Measurements from ENCODE around the gene ZFYVE1. TPM values are rescaled to one million over a fixed set of nuclear protein-coding genes. Genes with fewer than 3 reads are reported as not detected.

The ZFYVE1 gene
- total and polyA plus RNA-seq, 11 donors: 5.2 to 20.7 (median 14.6) TPM

- DNase-seq: no peak
- H3K4me3 ChIP-seq: no peak overlapping the region
- H3K27me3 ChIP-seq: no peaks in the 10 kb centered on the region
- H3K36me3 ChIP-seq: peaks cover 0 to 65% (median 38%) of the 10 kb centered on the region in 9 donors
- intact Hi-C loops (cut with DNase I): loop anchor here in 3 of 10 donors (2.0 to 5.0 kb wide), 2 partner anchors 428 to 431 kb away; no protein-coding TSS in a partner anchor
- no peak for ATAC-seq
- WGBS, 4 donors: 94 to 96% (median 95%) methylated on average over 13 of the region's 13 CpGs
- TF ChIP-seq POLR2A (IDR thresholded peaks at IDR 0.05) (no peak), CTCF (IDR thresholded peaks at IDR 0.05) (no peak)
- no peaks in the 10 kb centered on the region for H3K9me3 ChIP-seq
- no peaks in the 10 kb centered on the region for H3K4me1 ChIP-seq
- no peak overlapping the region for H3K27ac ChIP-seq
Observed at GRCh38 chr14:72945356-72946027, 81.4 kb downstream of the ZFYVE1 start.

GRCh38 chr14:72943876-72944430 lies 83.0 kb downstream of the ZFYVE1 start:
- Histone ChIP-seq H3K4me1 (no peaks in the 10 kb centered on the region), H3K36me3 (peaks cover 0 to 77% (median 51%) of the 10 kb centered on the region in 9 donors), H3K4me3 (no peak overlapping the region), H3K27ac (no peak overlapping the region), H3K27me3 (no peaks in the 10 kb centered on the region), H3K9me3 (no peaks in the 10 kb centered on the region)
- DNase-seq (no peak), ATAC-seq (no peak)
- intact Hi-C loops (cut with DNase I): no loop called here
- TF ChIP-seq POLR2A (IDR thresholded peaks at IDR 0.05): no peak
- TF ChIP-seq CTCF (IDR thresholded peaks at IDR 0.05): no peak
- WGBS, 4 donors: 91 to 95% (median 93%) methylated on average over 12 to 13 of the region's 13 CpGs

- peaks cover 0 to 85% (median 60%) of the 10 kb centered on the region in 9 donors for H3K36me3 ChIP-seq
Observed at GRCh38 chr14:72942934-72943333, 84.0 kb downstream of the ZFYVE1 start.

More at GRCh38 chr14:72942934-72943333, 84.0 kb downstream of the ZFYVE1 start:
- Histone ChIP-seq H3K27ac (no peak overlapping the region), H3K4me1 (no peaks in the 10 kb centered on the region), H3K27me3 (no peaks in the 10 kb centered on the region), H3K4me3 (no peak overlapping the region), H3K9me3 (no peaks in the 10 kb centered on the region)
- WGBS, 4 donors: 91 to 94% (median 93%) methylated on average over 13 to 14 of the region's 14 CpGs
- TF ChIP-seq POLR2A (IDR thresholded peaks at IDR 0.05) (no peak), CTCF (IDR thresholded peaks at IDR 0.05) (no peak)
- intact Hi-C loops (cut with DNase I): no loop called here
- DNase-seq: no peak
- no peak for ATAC-seq

All from heart left ventricle (tissue), 16 donors.